Measurements from ENCODE around the gene ANKHD1. TPM values are rescaled to one million over a fixed set of nuclear protein-coding genes. Genes with fewer than 3 reads are reported as not detected.

The ANKHD1 gene
- total and polyA plus RNA-seq, 4 donors = 65.6 to 119 (median 76.3) TPM

GRCh38 chr5:140555747-140556312, 154.2 kb downstream of the ANKHD1 start:
- Histone ChIP-seq H3K36me3 (ENCODE audit: control insufficient read depth, insufficient read depth, low read length) (peaks cover 39% of the 10 kb centered on the region), H3K9me3 (ENCODE audit: control insufficient read depth, insufficient read depth, low read length) (no peaks in the 10 kb centered on the region), H3K4me1 (ENCODE audit: control insufficient read depth, insufficient read depth, low read length) (peaks cover 5% of the 10 kb centered on the region), H3K27me3 (ENCODE audit: control insufficient read depth, insufficient read depth, low read length) (no peaks in the 10 kb centered on the region), H3K4me3 (ENCODE audit: low read depth, low read length) (no peak overlapping the region), H3K27ac (ENCODE audit: low read depth, low read length) (no peak overlapping the region)
- no peak for DNase-seq (ENCODE audit: low read depth in 4 of 6, low spot score in 6 of 6)
- WGBS (ENCODE audit: insufficient coverage) = no CpG with 5 or more reads among the region's 1 CpG

GRCh38 chr5:140556438-140556837, 154.8 kb downstream of the ANKHD1 start:
- no peak overlapping the region for H3K27ac ChIP-seq (ENCODE audit: low read depth, low read length)

GRCh38 chr5:140557136-140557805, 155.6 kb downstream of the ANKHD1 start, which contains the start of gene SRA1:
Gene SRA1 (minus strand): TSS chr5:140557473. CDS start chr5:140557452, 21 bp downstream.
- peak; percentile 81 to 97 (median 83) for DNase-seq (ENCODE audit: low read depth in 4 of 6, low spot score in 6 of 6)
- Histone ChIP-seq H3K4me3 (ENCODE audit: low read depth, low read length) (peak within 1 kb of the TSS; percentile 91), H3K27ac (ENCODE audit: low read depth, low read length) (peak within 1 kb of the TSS; percentile 90), H3K9me3 (ENCODE audit: control insufficient read depth, insufficient read depth, low read length) (no peaks in the 10 kb centered on the region), H3K4me1 (ENCODE audit: control insufficient read depth, insufficient read depth, low read length) (peaks cover 9% of the 10 kb centered on the region), H3K27me3 (ENCODE audit: control insufficient read depth, insufficient read depth, low read length) (no peaks in the 10 kb centered on the region), H3K36me3 (ENCODE audit: control insufficient read depth, insufficient read depth, low read length) (peaks cover 44% of the 10 kb centered on the region)
- WGBS (ENCODE audit: insufficient coverage) = under 1% methylated on average over 46 of the region's 46 CpGs

More at GRCh38 chr5:140556438-140556837, 154.8 kb downstream of the ANKHD1 start:
- Histone ChIP-seq H3K4me3 (ENCODE audit: low read depth, low read length) (peak overlapping the region; percentile 91), H3K4me1 (ENCODE audit: control insufficient read depth, insufficient read depth, low read length) (peaks cover 5% of the 10 kb centered on the region), H3K36me3 (ENCODE audit: control insufficient read depth, insufficient read depth, low read length) (peaks cover 40% of the 10 kb centered on the region), H3K27me3 (ENCODE audit: control insufficient read depth, insufficient read depth, low read length) (no peaks in the 10 kb centered on the region), H3K9me3 (ENCODE audit: control insufficient read depth, insufficient read depth, low read length) (no peaks in the 10 kb centered on the region)
- no peak for DNase-seq (ENCODE audit: low read depth in 4 of 6, low spot score in 6 of 6)
- 0% methylated on average over 1 of the region's 6 CpGs for WGBS (ENCODE audit: insufficient coverage)

GRCh38 chr5:140557965-140558364, 156.3 kb downstream of the ANKHD1 start:
- Histone ChIP-seq H3K27ac (ENCODE audit: low read depth, low read length) (peak overlapping the region; percentile 90), H3K36me3 (ENCODE audit: control insufficient read depth, insufficient read depth, low read length) (peaks cover 44% of the 10 kb centered on the region), H3K4me1 (ENCODE audit: control insufficient read depth, insufficient read depth, low read length) (peaks cover 14% of the 10 kb centered on the region), H3K4me3 (ENCODE audit: low read depth, low read length) (peak overlapping the region; percentile 91), H3K27me3 (ENCODE audit: control insufficient read depth, insufficient read depth, low read length) (no peaks in the 10 kb centered on the region), H3K9me3 (ENCODE audit: control insufficient read depth, insufficient read depth, low read length) (no peaks in the 10 kb centered on the region)
- no peak for DNase-seq (ENCODE audit: low read depth in 4 of 6, low spot score in 6 of 6)
- no CpG with 5 or more reads among the region's 3 CpGs for WGBS (ENCODE audit: insufficient coverage)

- no peak for DNase-seq (ENCODE audit: low read depth in 4 of 6, low spot score in 6 of 6)
- H3K36me3 ChIP-seq (ENCODE audit: control insufficient read depth, insufficient read depth, low read length) = peaks cover 44% of the 10 kb centered on the region
- H3K4me1 ChIP-seq (ENCODE audit: control insufficient read depth, insufficient read depth, low read length) = peaks cover 20% of the 10 kb centered on the region
- H3K4me3 ChIP-seq (ENCODE audit: low read depth, low read length) = no peak overlapping the region
- H3K9me3 ChIP-seq (ENCODE audit: control insufficient read depth, insufficient read depth, low read length) = no peaks in the 10 kb centered on the region
- WGBS (ENCODE audit: insufficient coverage) = 87% methylated on average over 9 of the region's 9 CpGs
- H3K27me3 ChIP-seq (ENCODE audit: control insufficient read depth, insufficient read depth, low read length) = no peaks in the 10 kb centered on the region
- H3K27ac ChIP-seq (ENCODE audit: low read depth, low read length) = no peak overlapping the region
Observed at GRCh38 chr5:140558542-140558941, 156.9 kb downstream of the ANKHD1 start.

- no peak overlapping the region for H3K4me3 ChIP-seq (ENCODE audit: low read depth, low read length)
- peaks cover 26% of the 10 kb centered on the region for H3K4me1 ChIP-seq (ENCODE audit: control insufficient read depth, insufficient read depth, low read length)
- no peaks in the 10 kb centered on the region for H3K9me3 ChIP-seq (ENCODE audit: control insufficient read depth, insufficient read depth, low read length)
- H3K27me3 ChIP-seq (ENCODE audit: control insufficient read depth, insufficient read depth, low read length) = no peaks in the 10 kb centered on the region
- peaks cover 38% of the 10 kb centered on the region for H3K36me3 ChIP-seq (ENCODE audit: control insufficient read depth, insufficient read depth, low read length)
- no peak for DNase-seq (ENCODE audit: low read depth in 4 of 6, low spot score in 6 of 6)
- H3K27ac ChIP-seq (ENCODE audit: low read depth, low read length) = no peak overlapping the region
- 89% methylated on average over 10 of the region's 10 CpGs for WGBS (ENCODE audit: insufficient coverage)
Observed at GRCh38 chr5:140560227-140560626, 158.6 kb downstream of the ANKHD1 start.

- H3K27me3 ChIP-seq (ENCODE audit: control insufficient read depth, insufficient read depth, low read length) = no peaks in the 10 kb centered on the region
- no peaks in the 10 kb centered on the region for H3K9me3 ChIP-seq (ENCODE audit: control insufficient read depth, insufficient read depth, low read length)
- no peak overlapping the region for H3K4me3 ChIP-seq (ENCODE audit: low read depth, low read length)
- 99% methylated on average over 6 of the region's 10 CpGs for WGBS (ENCODE audit: insufficient coverage)
- H3K36me3 ChIP-seq (ENCODE audit: control insufficient read depth, insufficient read depth, low read length) = peaks cover 44% of the 10 kb centered on the region
- peaks cover 36% of the 10 kb centered on the region for H3K4me1 ChIP-seq (ENCODE audit: control insufficient read depth, insufficient read depth, low read length)
- DNase-seq (ENCODE audit: low read depth in 4 of 6, low spot score in 6 of 6) = no peak
- no peak overlapping the region for H3K27ac ChIP-seq (ENCODE audit: low read depth, low read length)
Observed at GRCh38 chr5:140561753-140562523, 160.3 kb downstream of the ANKHD1 start.

- WGBS (ENCODE audit: insufficient coverage) = 65% methylated on average over 4 of the region's 8 CpGs
- H3K9me3 ChIP-seq (ENCODE audit: control insufficient read depth, insufficient read depth, low read length) = no peaks in the 10 kb centered on the region
- peaks cover 57% of the 10 kb centered on the region for H3K36me3 ChIP-seq (ENCODE audit: control insufficient read depth, insufficient read depth, low read length)
- H3K27ac ChIP-seq (ENCODE audit: low read depth, low read length) = peak overlapping the region; percentile 92
- peaks cover 31% of the 10 kb centered on the region for H3K4me1 ChIP-seq (ENCODE audit: control insufficient read depth, insufficient read depth, low read length)
- no peaks in the 10 kb centered on the region for H3K27me3 ChIP-seq (ENCODE audit: control insufficient read depth, insufficient read depth, low read length)
- H3K4me3 ChIP-seq (ENCODE audit: low read depth, low read length) = peak overlapping the region; percentile 87
- DNase-seq (ENCODE audit: low read depth in 4 of 6, low spot score in 6 of 6) = peak in 1 of 6 donors; percentile 8
Observed at GRCh38 chr5:140563596-140563995, 162.0 kb downstream of the ANKHD1 start.

- under 1% methylated on average over 70 of the region's 74 CpGs for WGBS (ENCODE audit: insufficient coverage)
- Histone ChIP-seq H3K27me3 (ENCODE audit: control insufficient read depth, insufficient read depth, low read length) (no peaks in the 10 kb centered on the region), H3K9me3 (ENCODE audit: control insufficient read depth, insufficient read depth, low read length) (no peaks in the 10 kb centered on the region), H3K4me1 (ENCODE audit: control insufficient read depth, insufficient read depth, low read length) (peaks cover 31% of the 10 kb centered on the region), H3K4me3 (ENCODE audit: low read depth, low read length) (peak within 1 kb of the TSS; percentile 87), H3K36me3 (ENCODE audit: control insufficient read depth, insufficient read depth, low read length) (peaks cover 55% of the 10 kb centered on the region), H3K27ac (ENCODE audit: low read depth, low read length) (peak within 1 kb of the TSS; percentile 92)
- peak; percentile 96 to 100 (median 98) for DNase-seq (ENCODE audit: low read depth in 4 of 6, low spot score in 6 of 6)
Observed at GRCh38 chr5:140564196-140565023, 162.8 kb downstream of the ANKHD1 start, which contains the start of the genes APBB3 and SLC35A4. Gene APBB3 (minus strand): TSS chr5:140564598. CDS start chr5:140564245, 353 bp downstream. Gene SLC35A4 (plus strand): TSS chr5:140564828. CDS start chr5:140567170, 2,342 bp downstream.
